ENCODE results near the gene PXDN. TPM values are rescaled to one million over a fixed set of nuclear protein-coding genes. Genes with fewer than 3 reads are reported as not detected.
A peak's percentile ranks its signal among the peaks of the same experiment; 100 is the strongest.

PXDN gene
- total RNA-seq, 2 experiments from 2014 or later, result 2.0 to 3.1 TPM

DNA sequence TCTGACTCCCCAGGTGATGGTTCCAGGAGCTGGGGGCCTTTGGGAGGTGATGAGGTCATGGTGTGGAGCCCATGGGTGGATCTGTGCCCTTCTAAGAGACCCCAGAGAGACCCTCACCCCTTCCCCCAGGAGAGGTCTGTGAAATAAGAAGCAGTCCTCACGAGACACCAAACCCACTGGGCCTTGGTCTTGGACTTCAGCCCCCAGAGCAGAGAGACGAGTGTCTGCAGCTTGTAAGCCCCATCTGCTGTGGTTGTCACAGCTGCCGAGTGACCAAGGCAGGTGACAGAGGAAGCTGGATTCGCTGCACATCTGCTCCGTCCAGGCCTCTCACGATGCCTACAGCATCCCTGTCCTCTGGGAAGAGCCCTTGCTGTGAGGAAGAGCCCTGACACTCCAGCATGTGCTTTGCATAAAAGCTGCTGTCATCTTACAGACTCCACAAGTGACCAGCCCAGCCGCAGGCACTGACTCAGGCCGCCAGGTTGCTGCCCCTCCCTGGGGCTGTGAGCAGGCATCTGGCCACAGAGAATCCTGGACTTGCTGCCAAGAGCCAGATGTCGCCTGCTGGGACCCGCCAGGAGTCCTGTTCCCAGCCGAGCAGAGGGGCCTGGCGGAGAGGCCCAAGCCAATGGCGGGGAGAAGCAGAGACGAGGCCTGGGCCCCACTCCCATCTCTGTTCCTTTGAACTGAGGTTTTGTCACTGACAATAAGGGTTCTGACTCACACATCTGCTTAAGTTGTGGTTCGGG is 150.8 kb downstream of the PXDN start:
- H3K27ac Mint-ChIP-seq, result no peak overlapping the region
- H3K36me3 Mint-ChIP-seq, result no peaks in the 10 kb centered on the region
- no peaks in the 10 kb centered on the region for H3K27me3 Mint-ChIP-seq
- ATAC-seq (peak; percentile 20), DNase-seq (no peak)
- peaks cover 3% of the 10 kb centered on the region for H3K4me1 Mint-ChIP-seq
- H3K4me3 Mint-ChIP-seq, result no peak overlapping the region
- no peaks in the 10 kb centered on the region for H3K9me3 Mint-ChIP-seq (ENCODE audit: low read depth)
- CTCF ChIA-PET, result interaction anchor here (0.7 kb wide), 1 partner anchor 663 kb away, joined by 3 read pairs; no protein-coding TSS in a partner anchor

DNA sequence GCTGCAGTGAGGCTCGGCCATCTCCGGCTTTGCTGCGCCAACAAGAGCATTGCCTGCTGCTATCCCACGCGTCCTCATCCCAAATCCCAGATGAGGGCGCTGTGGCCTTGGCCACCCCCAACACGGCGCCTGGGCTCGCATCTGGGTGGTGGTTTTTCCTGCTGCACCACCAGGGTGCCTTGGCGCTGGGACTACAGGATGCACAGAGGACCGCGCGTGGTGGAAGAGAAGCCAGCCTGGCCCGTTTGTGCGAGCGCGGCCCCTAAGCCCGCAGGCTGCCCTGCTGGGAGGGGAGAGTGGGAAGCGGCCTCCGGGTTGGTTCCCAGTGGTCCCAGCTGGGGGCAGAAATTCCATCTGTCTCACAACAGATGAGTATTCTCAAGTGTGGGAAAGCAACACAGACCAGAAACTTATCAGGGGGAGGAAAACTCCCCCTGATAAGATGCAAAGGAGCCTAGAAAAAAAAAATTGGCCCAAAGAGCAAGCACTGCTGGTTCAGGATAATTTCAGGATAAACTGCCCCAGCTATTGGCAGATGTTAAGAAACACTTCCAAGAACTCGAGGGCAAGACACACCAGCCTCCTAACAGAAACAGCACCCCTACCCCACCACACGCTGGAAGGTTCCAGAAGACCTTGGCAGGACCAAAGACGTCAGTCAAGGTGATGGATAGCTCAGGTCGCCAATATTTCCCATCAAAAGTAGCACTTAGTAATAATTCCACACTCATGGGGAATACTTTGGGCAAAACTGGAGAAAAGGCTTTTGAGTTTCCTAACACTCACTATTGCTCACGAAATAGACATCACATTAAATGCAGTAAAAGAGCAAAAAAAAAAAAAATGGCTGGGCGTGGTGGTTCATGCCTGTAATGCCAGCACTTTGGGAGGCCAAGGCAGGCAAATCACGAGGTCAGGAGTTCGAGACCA is 152.1 kb downstream of the PXDN start:
- DNase-seq, result no peak
- Mint-ChIP-seq H3K4me1 (peaks cover 3% of the 10 kb centered on the region), H3K4me3 (no peak overlapping the region), H3K27ac (no peak overlapping the region), H3K27me3 (no peaks in the 10 kb centered on the region), H3K9me3 (ENCODE audit: low read depth) (no peaks in the 10 kb centered on the region), H3K36me3 (no peaks in the 10 kb centered on the region)
- ATAC-seq, result no peak
- CTCF ChIA-PET, result interaction anchor here (0.7 kb wide), 1 partner anchor 179 kb away, joined by 4 read pairs; no protein-coding TSS in a partner anchor

DNA sequence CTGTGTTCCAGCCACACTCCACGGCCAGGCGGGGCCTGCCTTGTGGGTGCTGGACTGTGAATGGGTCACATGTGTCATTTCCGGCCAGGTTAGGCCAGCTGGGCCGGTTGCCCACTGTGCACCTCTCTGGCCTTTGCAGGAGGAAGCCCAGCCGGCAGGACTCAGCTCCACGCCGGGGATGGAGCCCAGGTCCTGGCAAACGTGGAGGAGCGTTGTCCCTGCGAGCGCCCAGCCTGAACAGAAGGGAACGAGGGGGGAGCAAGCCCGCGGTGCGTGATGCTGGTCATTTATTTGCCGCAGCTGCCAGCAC is 152.9 kb downstream of the PXDN start:
- peaks cover 3% of the 10 kb centered on the region for H3K4me1 Mint-ChIP-seq
- no peak overlapping the region for H3K27ac Mint-ChIP-seq
- no peaks in the 10 kb centered on the region for H3K27me3 Mint-ChIP-seq
- no peaks in the 10 kb centered on the region for H3K9me3 Mint-ChIP-seq (ENCODE audit: low read depth)
- DNase-seq, result no peak
- CTCF ChIA-PET, result no interaction called here
- H3K36me3 Mint-ChIP-seq, result no peaks in the 10 kb centered on the region
- ATAC-seq, result no peak
- no peak overlapping the region for H3K4me3 Mint-ChIP-seq

DNA sequence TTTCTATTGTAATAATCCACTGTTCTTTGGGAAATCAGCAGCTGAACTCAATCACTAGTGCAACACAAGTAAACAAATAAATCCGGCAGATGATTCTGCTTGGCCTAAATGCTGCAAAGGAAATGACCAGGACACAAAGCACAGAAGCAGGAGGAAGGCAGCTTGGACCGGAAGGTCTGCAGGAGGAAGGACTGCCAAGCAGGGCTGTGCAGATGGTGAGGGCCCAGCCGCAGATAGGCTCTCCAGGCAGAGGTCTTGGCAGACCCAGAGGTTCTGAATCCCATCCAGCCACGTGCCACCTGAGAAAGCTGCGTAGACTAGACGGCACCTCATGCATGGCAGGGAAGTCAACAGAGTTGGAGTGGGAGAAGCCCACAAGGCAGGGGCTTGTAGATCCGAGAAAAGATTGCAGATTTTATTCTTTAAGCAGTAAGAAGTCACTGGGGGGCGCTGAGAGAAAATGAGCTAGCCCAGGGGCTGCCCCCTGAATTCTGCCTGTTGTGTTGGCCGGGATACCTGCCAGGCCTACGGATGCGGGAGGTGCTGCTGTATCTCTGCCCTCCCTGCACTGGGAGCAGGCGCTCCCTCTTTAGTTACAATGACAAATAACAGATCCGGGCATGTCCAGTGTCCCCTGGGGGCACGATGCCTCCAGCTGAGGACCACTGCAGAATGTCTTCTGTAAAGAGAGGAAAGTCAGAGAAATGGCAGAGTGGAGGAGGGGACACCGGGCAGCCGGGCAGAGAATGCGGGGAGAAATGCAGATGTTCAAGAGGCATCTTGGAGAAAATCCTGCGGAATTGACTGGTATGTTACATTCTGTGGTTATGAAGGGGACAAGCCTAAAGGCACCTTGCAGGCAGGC is 153.5 kb downstream of the PXDN start:
- no peak overlapping the region for H3K27ac Mint-ChIP-seq
- DNase-seq (no peak), ATAC-seq (no peak)
- CTCF ChIA-PET, result no interaction called here
- peaks cover 3% of the 10 kb centered on the region for H3K4me1 Mint-ChIP-seq
- H3K9me3 Mint-ChIP-seq (ENCODE audit: low read depth), result no peaks in the 10 kb centered on the region
- H3K4me3 Mint-ChIP-seq, result no peak overlapping the region
- H3K27me3 Mint-ChIP-seq, result no peaks in the 10 kb centered on the region
- no peaks in the 10 kb centered on the region for H3K36me3 Mint-ChIP-seq

DNA sequence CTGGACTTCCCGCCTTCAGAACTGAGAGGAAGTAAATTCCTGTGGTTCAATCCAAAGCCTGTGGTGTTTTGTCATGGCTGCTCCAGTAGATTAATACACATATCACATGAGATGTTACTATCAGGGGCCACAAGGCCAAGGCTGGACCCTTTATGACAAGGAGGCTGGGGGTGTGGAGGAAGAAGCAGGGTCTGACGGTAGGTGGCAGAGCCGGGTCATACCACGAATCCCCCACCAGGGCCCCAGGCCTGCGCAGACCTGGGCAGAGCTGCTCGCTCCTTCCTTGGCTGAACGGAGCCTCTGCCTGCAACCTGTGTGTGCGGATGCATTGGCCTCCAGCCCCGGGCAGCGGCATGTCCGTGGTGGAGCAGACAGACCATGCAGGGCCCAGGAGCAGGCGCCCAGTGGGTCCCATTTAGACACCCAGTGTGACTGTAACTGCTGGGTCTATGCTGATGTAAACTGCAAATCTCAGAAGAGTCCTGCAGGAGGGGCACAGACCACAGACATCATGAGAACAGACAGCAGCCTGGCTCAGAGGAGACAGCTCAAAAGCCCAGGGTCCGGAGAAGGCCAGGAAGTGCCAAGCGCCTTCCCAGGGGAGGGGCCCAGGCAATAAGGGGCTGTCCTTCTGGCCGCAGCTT is 155.2 kb downstream of the PXDN start:
- DNase-seq, result no peak
- no peak for ATAC-seq
- no peak overlapping the region for H3K4me3 Mint-ChIP-seq
- H3K9me3 Mint-ChIP-seq (ENCODE audit: low read depth), result no peaks in the 10 kb centered on the region
- CTCF ChIA-PET, result no interaction called here
- H3K27ac Mint-ChIP-seq, result no peak overlapping the region
- H3K36me3 Mint-ChIP-seq, result no peaks in the 10 kb centered on the region
- peaks cover 2% of the 10 kb centered on the region for H3K4me1 Mint-ChIP-seq
- no peaks in the 10 kb centered on the region for H3K27me3 Mint-ChIP-seq

DNA sequence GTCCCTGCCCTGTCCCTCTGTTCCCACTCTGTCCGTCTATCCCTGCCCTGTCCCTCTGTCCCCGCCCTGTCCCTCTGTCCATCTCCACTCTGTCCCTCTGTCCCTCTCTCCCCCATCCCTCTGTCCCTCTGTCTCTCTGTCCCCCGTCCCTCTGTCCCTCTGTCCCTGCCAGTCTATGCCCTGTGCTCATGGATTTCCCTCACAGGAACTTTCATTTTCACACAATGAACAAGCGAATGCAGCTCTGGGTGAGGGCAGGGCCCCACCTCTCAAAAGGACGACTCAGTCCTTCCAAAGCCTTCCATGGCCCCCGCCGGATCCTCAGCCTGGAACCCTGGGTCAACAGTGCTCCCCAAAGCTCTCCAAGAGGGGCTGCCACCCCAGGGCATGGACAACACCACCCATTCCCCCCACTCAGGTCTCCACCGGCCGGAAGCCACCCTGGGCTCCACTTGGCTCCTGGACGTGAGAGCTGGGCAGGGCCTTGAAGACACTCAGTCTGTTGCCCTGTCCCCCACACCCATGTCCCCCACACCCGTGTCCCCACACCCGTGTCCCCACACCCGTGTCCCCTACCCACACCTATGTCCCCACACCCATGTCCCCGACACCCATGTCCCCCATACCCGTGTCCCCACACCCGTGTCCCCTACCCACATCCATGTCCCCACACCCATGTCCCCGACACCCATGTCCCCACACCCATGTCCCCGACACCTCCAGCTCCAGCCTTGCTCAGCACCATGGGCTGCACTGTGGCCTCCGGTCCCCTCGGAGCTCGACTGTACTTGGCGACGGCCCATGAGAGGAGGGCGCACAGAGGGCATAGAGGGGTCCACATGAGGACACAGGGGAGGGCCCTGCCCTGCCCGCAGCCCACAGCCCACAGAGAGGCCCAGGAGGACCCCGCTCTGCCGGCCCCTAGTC is 156.0 kb downstream of the PXDN start:
- no peak for ATAC-seq
- H3K4me1 Mint-ChIP-seq, result no peaks in the 10 kb centered on the region
- no peaks in the 10 kb centered on the region for H3K27me3 Mint-ChIP-seq
- no peak overlapping the region for H3K4me3 Mint-ChIP-seq
- CTCF ChIA-PET, result no interaction called here
- no peak overlapping the region for H3K27ac Mint-ChIP-seq
- H3K9me3 Mint-ChIP-seq (ENCODE audit: low read depth), result no peaks in the 10 kb centered on the region
- no peaks in the 10 kb centered on the region for H3K36me3 Mint-ChIP-seq
- DNase-seq, result no peak

DNA sequence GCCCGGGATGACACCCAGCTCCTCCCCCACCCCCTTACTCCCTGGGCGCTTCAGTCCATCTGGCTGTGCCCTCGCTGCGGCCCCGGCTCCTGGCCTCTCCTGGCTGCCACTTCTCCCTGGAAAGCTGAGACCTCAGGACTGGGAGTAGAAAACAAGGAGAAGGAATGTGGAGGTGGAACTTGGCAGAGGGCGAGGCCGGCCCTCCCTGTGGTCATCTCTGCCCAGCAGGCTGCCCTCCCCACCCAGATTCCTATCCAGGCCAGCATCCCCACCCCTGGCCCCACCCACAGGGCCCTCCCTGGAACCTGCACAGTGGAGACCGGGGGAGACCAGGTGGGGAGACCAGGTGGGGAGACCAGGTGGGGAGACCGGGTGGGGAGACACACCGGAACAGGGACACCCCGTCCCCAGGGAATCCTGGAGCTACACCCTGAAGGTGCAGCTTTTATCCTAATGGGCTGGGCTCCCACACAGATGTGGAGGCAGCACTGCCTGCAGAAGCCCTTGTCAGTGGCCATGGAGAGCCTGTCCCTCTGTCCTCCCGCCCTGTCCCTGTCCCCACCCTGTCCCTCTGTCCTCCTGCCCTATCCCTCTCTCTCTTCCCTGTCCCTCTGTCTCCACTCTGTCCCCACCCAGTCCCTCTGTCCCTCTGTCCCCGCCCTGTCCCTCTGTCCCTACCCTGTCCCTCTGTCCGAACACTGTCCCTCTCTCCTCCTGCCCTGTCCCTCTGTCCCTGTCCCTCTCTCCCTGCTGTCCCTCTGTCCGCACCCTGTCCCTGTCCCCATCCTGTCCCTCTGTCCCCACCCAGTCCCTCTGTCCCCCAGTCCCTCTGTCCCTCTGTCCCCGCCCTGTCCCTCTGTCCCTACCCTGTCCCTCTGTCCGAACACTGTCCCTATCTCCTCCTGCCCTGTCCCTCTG is 157.1 kb downstream of the PXDN start:
- H3K4me3 Mint-ChIP-seq, result no peak overlapping the region
- H3K9me3 Mint-ChIP-seq (ENCODE audit: low read depth), result no peaks in the 10 kb centered on the region
- DNase-seq (no peak), ATAC-seq (no peak)
- no peaks in the 10 kb centered on the region for H3K36me3 Mint-ChIP-seq
- CTCF ChIA-PET, result no interaction called here
- H3K4me1 Mint-ChIP-seq, result no peaks in the 10 kb centered on the region
- no peaks in the 10 kb centered on the region for H3K27me3 Mint-ChIP-seq
- no peak overlapping the region for H3K27ac Mint-ChIP-seq

DNA sequence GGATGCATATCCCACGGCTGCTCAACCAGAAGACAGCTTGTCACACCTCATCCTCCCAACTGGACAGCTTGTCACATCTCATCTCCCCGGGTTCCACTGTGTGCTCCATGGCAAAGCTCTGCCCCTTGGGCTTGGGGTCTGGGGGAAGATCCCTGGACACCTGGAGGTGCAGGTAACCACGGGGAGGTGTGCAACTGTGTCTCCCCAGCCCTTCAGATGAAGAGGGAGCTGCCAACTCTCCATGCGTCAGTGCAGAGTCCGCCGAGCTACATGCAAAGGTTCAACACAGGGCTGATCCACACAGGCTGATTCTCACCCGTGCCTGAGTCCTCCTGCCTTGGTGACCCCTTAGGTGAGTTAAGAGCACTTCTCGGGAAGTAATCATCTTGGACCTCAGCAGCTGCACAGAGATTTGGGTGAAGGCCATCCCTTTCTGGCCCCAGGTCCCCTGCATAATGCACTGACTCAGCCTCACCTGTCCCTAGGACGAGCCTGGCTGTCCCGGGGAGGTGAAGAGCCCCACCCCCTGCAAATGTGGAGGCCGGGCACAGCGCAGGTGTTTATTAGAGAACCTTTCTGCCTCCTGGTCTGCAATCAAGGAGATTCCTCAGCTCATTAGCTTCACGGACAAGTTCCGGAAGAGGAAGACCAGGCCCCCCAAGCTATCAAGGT is 157.9 kb downstream of the PXDN start:
- H3K4me1 Mint-ChIP-seq, result no peaks in the 10 kb centered on the region
- no peaks in the 10 kb centered on the region for H3K9me3 Mint-ChIP-seq (ENCODE audit: low read depth)
- no peak overlapping the region for H3K27ac Mint-ChIP-seq
- H3K4me3 Mint-ChIP-seq, result no peak overlapping the region
- H3K36me3 Mint-ChIP-seq, result no peaks in the 10 kb centered on the region
- no peak for ATAC-seq
- H3K27me3 Mint-ChIP-seq, result no peaks in the 10 kb centered on the region
- DNase-seq, result no peak
- CTCF ChIA-PET, result no interaction called here

DNA sequence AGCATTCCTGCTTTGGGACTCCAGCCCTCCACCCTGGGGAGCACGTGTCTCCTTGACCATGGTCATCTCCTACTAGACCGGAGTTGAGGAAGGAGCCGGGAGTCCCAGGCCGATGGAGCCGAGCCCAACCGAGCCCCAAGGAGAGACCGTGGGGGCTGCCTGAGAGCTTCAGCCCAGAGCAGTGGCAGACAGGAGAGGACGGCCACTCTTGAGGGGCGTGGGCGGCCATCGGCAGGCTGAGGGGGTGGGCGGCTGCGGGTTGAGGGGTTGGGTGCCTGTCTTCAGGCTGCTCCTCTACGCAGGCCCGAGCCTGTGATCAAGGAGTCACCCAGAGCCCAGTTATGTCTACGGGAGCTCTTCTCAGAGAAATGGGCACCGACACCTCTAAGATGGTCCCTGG is 158.7 kb downstream of the PXDN start:
- Mint-ChIP-seq H3K4me1 (no peaks in the 10 kb centered on the region), H3K4me3 (no peak overlapping the region), H3K27ac (no peak overlapping the region), H3K27me3 (no peaks in the 10 kb centered on the region), H3K36me3 (no peaks in the 10 kb centered on the region), H3K9me3 (ENCODE audit: low read depth) (no peaks in the 10 kb centered on the region)
- ATAC-seq, result no peak
- DNase-seq, result no peak
- CTCF ChIA-PET, result no interaction called here

DNA sequence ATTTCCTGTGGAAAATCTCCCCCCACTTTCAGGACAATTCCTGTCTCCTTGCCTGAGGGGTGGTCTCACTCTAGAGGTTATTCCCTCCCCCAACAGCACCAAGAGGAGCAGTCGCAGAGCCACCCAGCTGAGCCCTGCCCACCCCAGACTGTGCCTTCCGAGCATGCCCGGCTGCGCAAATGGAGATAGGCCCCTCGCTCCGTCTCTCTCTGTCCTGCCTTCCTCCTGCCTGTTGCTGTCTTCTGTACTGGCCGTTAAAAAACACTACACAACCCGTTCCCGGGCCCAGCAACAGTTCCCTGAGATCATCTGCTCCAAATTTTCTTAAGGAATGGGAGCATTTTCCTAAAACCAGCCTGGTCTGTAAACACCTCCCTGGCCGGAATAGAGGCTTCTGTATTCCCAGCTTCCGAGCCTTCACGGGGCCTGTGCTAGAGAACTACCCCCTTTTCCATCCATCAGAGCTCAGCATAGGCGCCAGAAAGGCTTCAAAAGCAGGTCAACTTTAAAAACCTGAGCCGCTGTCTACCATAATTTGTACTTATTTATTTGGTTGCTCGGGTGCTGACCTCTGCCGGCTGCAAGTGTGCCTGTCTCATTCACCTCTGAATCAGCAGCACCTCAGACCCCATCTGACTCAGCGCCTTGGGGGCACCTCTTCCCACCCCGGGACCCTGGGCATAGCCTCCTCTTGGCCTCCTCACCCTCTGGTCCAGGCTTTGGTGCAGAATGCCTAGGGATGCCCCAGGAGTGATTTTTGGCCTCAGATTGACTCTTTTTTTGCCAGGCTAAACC is 159.4 kb downstream of the PXDN start:
- H3K36me3 Mint-ChIP-seq, result no peaks in the 10 kb centered on the region
- no peaks in the 10 kb centered on the region for H3K9me3 Mint-ChIP-seq (ENCODE audit: low read depth)
- H3K27me3 Mint-ChIP-seq, result no peaks in the 10 kb centered on the region
- H3K4me1 Mint-ChIP-seq, result no peaks in the 10 kb centered on the region
- no peak overlapping the region for H3K27ac Mint-ChIP-seq
- no peak for ATAC-seq
- no peak for DNase-seq
- CTCF ChIA-PET, result no interaction called here
- H3K4me3 Mint-ChIP-seq, result no peak overlapping the region

DNA sequence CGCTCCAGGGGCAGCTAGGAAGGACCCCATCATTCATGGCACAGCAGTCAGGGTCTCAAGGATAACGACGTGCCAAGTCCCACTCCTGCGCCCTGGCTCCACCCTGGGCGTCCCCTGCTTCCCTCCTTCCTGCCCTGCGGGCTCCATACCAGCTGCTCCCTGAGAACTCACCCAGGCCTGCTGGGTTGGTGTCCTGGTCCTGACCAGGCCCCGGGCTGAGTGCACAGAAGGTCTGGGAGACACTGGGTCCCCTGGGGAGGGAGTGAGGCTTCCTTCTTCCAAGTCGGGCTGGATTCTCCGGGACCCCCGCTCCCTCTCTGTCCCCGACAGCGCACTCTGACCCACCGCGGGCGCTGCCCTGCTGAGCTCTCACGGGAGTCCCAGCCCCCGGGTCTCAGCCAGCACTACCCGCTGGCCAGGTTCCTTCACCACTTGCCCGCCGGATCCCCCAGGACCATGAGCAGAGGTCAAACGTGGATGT is 160.2 kb downstream of the PXDN start:
- CTCF ChIA-PET, result no interaction called here

More for the DNA sequence above, 160.2 kb downstream of the PXDN start:
- no peaks in the 10 kb centered on the region for H3K4me1 Mint-ChIP-seq
- DNase-seq (no peak), ATAC-seq (no peak)
- H3K4me3 Mint-ChIP-seq, result no peak overlapping the region
- no peaks in the 10 kb centered on the region for H3K9me3 Mint-ChIP-seq (ENCODE audit: low read depth)
- H3K36me3 Mint-ChIP-seq, result no peaks in the 10 kb centered on the region
- no peaks in the 10 kb centered on the region for H3K27me3 Mint-ChIP-seq
- H3K27ac Mint-ChIP-seq, result no peak overlapping the region
